IPS-NIHi7 (cell line): ENCODE data around the gene NCOA3.
A peak's percentile ranks its signal among the peaks of the same experiment; 100 is the strongest.
"Not testable (repeated sequence)": the region's sequence is repeated elsewhere in the genome, so short reads cannot be mapped to it uniquely, and the experiment has no call there.

Experiments
- DNase-seq: peaks from one replicate; pipeline ENCODE4 v3.0.0; 2012; ENCODE audit warnings: mixed read lengths; ENCODE audit errors: extremely low spot score

The NCOA3 gene

GRCh38 chr20:47561603-47562583 lies 60.2 kb downstream of the NCOA3 start:
- no peak for DNase-seq

- DNase-seq: no peak
Observed at GRCh38 chr20:47566269-47566668, 64.6 kb downstream of the NCOA3 start.

- DNase-seq: no peak
Observed at GRCh38 chr20:47568019-47568418, 66.3 kb downstream of the NCOA3 start.

GRCh38 chr20:47568837-47569410 lies 67.2 kb downstream of the NCOA3 start:
- no peak for DNase-seq

GRCh38 chr20:47571426-47571825 lies 69.7 kb downstream of the NCOA3 start:
- DNase-seq: no peak

- no peak for DNase-seq
Observed at GRCh38 chr20:47572105-47572729, 70.5 kb downstream of the NCOA3 start.

- no peak for DNase-seq
Observed at GRCh38 chr20:47573559-47573958, 71.9 kb downstream of the NCOA3 start.

- peak; percentile 12 for DNase-seq
Observed at GRCh38 chr20:47574616-47575364, 73.1 kb downstream of the NCOA3 start.

GRCh38 chr20:47576516-47577033 lies 74.9 kb downstream of the NCOA3 start:
- peak; percentile 63 for DNase-seq

GRCh38 chr20:47577314-47577713 lies 75.6 kb downstream of the NCOA3 start:
- no peak for DNase-seq

- DNase-seq: no peak
Observed at GRCh38 chr20:47578543-47578942, 76.9 kb downstream of the NCOA3 start.

- not testable (repeated sequence) for DNase-seq
Observed at GRCh38 chr20:47580686-47581085, 79.0 kb downstream of the NCOA3 start.

GRCh38 chr20:47581090-47581489 lies 79.4 kb downstream of the NCOA3 start:
- DNase-seq: no peak

GRCh38 chr20:47583551-47583950 lies 81.9 kb downstream of the NCOA3 start:
- DNase-seq: no peak

- no peak for DNase-seq
Observed at GRCh38 chr20:47585087-47585747, 83.5 kb downstream of the NCOA3 start.

- no peak for DNase-seq
Observed at GRCh38 chr20:47586649-47587294, 85.1 kb downstream of the NCOA3 start.

GRCh38 chr20:47588158-47588557 lies 86.5 kb downstream of the NCOA3 start:
- DNase-seq: no peak

- no peak for DNase-seq
Observed at GRCh38 chr20:47591231-47591630, 89.5 kb downstream of the NCOA3 start.

- no peak for DNase-seq
Observed at GRCh38 chr20:47594157-47594556, 92.5 kb downstream of the NCOA3 start.

- not testable (repeated sequence) for DNase-seq
Observed at GRCh38 chr20:47595138-47595537, 93.5 kb downstream of the NCOA3 start.
